HG03571 (cell line): Measurements from ENCODE around the gene CIDEC.
"Not testable (repeated sequence)": the region's sequence is repeated elsewhere in the genome, so short reads cannot be mapped to it uniquely, and the experiment has no call there.

Source experiments
- ATAC-seq: cut with Tn5 transposase; IDR thresholded peaks from one replicate; pipeline ENCODE4 v1.9.1; 2021; ENCODE audit not compliant: unreplicated experiment

CIDEC gene

GRCh38 chr3:9881441-9881840 lies 1.4 kb upstream of the CIDEC start:
- no peak for ATAC-seq

- ATAC-seq: no peak
Observed at GRCh38 chr3:9878700-9879099, 1.4 kb downstream of the CIDEC start.

GRCh38 chr3:9876991-9877390 lies 3.1 kb downstream of the CIDEC start:
- no peak for ATAC-seq

GRCh38 chr3:9876255-9876654 lies 3.8 kb downstream of the CIDEC start:
- ATAC-seq: not testable (repeated sequence)

DNA sequence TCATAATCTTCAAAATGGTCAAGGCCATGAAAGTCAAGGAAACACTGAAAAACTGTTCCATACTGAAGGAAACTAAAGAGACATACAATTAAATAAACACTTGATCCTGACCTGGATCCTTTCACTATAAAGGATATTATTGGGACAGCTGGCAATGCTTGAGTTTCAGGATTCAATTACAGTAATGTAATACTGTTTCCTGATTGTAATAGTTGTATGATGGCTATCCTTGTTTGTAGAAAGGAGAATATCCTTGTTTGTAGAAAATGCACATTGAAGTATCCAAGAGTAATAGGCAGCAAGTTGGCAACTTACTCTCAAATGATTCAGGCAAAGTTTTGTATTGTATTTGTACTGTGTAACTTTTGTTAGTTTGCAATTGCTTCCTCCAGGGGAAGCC lies 4.6 kb downstream of the CIDEC start:
- ATAC-seq: no peak

- ATAC-seq: not testable (repeated sequence)
Observed at GRCh38 chr3:9872067-9872466, 8.0 kb downstream of the CIDEC start.

- ATAC-seq: no peak
Observed at GRCh38 chr3:9870978-9871377, 9.1 kb downstream of the CIDEC start.

DNA sequence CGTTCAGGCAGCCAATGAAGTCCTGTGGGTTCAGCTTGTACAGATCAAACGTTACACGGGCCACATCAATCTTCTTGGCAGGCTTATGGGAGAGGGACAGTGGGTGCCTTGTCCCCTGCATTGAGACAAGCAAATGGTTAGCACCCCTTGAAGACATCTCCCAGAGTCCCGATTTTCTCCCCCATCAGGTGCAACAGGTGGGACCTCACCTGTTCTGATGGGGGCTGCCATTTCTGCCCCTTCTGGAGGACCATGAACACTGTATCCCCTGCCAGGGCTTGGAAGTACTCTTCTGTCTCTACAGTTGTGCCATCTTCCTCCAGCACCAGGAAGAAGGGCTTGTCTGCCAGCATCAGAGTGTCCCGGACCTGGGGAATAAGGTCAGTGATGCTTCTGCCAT lies 10.1 kb downstream of the CIDEC start:
- no peak for ATAC-seq

DNA sequence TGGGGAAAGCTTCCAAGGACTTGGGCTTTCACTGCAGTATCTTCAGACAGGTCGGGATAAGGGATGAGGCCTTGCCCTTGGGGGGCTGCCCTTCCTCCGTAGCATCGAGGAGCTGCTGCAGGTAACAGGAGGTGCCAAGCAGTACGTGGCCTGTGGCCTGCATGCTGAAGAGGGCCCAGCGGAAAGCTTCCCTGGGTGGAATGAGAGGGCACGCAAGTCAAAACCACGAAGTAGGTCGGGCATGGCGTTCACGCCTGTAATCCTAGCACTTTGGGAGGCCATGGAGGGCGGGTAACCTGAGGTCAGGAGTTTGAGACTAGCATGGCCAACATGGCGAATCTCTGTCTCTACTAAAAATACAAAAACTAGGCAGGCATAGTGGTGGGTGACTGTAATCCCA lies 12.9 kb downstream of the CIDEC start:
- ATAC-seq: no peak

GRCh38 chr3:9866639-9867038 lies 13.4 kb downstream of the CIDEC start:
- no peak for ATAC-seq

DNA sequence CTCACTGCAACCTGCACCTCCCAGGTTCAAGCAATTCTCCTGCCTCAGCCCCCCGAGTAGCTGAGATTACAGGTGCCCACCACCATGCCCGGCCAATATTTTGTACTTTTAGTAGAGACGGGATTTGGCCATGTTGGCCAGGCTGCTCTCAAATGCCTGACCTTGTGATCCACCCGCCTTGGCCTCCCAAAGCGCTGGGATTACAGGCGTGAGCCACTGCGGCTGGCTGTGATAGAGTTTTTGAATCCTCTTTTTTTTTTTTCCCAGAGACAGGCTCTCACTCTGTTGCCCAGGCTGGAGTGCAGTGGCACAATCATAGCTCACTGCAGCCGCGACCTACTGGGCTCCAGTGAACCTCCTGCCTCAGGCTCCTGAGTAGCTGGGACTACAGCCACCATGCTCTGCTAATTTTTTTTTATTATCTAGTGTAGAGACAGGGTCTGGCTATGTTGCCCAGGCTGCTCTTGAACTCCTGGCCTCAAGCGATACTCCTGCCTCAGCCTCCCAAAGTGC lies 14.9 kb downstream of the CIDEC start:
- not testable (repeated sequence) for ATAC-seq

DNA sequence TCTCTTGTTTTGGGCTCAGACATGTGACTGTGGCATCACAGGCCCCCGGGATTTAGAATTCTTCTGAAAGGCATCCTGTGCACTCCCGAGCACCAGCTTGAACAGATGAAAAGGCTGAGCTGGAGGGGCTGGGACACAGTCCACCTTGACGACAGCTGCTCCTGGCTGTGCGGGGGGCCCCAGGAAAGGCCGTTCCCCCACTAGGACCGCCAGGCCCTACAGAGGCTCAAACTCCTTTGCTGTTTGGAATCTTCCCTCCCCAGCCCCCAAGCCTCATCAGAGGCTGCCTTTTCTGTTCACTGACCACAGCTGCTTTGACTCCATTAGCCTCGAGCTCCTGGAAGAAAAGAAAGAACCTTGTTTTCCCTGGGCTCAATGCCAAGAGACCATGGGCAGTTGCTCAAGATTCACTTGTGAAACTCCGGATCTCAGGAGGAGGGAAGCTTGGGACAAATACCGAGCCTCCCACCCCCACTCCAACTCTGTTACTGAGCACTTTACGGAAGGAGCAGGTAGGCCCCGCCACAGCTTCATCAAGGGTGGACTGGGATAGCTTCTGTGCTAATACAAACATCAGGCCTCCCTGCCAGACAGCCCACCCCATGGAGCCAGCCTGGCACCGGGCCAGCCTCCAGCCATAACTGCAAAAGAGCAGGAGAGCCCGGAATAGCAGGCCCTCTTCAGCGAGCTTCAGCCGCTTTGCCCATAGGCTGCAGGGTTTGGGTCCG lies 15.7 kb downstream of the CIDEC start:
- ATAC-seq: no peak

DNA sequence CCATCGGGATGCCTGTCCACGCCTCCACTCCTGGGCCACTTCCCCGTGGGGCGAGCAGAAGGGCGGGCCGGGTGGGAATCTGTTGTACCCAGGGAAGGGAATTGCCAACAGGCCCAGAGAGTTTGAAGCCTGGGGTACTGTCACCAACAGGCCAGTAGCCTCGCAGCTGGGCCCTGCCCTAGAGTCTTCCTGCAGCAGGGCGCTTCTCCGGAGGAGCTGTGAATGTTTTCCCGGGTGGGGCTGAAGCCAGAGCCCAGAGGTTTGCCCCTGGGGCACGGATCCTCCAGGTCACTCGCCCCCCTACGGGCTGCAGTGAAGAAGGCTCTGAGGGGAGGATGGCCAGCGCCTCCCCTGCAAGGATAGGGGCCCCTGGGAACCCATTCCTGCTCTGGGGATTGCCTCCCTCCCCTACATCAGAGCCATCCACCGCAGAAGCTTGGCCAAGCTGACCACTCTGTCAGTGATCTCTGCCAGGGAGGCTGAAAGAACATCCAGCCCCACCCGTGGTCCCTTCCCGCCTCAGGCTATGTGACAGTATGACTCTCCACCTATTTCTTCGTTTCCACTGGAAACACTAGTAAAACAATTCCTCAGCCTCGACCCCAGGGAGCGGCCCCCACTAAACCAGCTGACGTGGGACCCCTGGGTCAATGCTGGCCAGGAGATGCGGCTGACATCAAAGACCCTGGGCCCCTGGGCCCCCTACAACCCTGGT lies 16.8 kb downstream of the CIDEC start:
- no peak for ATAC-seq

DNA sequence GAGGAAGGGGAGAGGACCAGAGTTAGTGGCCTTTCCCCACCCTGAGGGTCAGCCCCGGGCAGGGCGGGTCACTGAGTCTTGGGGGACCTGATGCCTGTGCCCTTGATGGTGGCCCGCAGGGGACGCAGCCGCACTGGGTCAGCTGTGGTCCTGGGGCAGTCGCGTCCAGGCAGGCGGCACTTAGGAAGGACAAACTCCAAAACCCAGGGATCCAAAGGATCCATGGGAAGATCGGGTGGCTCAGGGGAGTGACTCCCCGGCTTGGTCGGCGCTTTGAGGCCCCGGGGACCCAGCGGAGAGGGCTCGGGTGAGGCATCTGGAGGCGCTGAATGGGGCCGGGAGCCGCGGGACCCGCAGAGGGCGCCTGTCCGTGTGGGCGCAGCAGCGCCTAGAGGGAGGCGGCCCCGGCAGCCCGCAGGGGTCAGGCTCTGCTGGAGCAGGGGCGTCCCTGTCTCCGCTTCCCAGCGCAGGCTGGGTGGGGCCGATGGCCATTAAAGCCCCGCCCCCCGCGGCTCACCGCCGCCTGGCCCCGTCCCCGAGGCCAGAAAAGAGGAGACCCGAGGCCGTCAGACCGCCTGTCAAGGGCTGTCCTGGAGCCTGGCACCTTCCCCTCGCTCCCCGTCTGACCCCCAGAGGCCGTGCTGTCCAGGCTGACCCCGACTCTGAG lies 17.5 kb downstream of the CIDEC start:
- no peak for ATAC-seq

- no peak for ATAC-seq
Observed at GRCh38 chr3:9861626-9862130, 18.4 kb downstream of the CIDEC start.

DNA sequence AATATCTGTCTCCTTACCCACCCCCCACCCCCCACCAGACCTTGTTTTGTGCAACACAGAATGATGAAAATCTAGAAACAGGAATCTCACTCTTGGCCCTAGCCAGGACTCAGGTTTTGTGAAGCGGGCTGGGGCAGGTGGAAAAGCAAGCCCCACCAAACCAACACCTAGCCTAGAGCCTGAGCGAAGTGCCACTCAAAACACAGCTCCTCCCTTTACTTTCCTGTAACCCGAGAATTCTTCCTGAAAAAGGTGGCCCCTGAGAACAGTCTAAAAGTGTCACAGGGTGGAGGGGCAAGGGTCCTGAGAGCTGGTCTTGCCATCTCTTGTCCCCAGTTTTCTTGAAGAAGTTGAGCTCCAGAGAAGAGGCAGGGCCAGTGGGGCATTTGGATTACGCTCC lies 18.9 kb downstream of the CIDEC start:
- no peak for ATAC-seq

DNA sequence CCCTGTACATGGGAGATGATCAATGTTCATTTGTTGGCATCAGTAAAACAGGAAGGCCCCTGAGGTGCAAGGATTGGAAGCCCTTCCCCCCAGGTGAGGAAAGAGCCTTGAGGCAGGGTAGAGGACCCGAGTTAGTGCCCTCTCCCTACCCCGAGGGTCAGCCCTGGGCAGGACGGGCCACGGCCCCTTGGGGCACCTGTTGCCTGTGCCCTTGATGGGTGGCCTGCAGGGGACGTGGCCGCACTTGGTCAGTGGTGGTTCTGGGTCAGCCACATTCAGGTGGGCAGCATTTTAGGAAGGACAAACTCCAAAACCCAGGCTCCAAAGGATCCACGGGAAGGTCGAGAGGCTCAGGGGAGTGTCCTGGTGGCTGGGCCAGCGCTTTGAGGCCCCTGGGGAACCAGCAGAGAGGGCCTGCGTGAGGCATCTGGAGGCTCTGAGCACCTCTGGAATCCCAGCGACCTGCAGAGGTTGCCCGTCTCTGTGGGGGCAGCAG lies 20.5 kb downstream of the CIDEC start:
- no peak for ATAC-seq

DNA sequence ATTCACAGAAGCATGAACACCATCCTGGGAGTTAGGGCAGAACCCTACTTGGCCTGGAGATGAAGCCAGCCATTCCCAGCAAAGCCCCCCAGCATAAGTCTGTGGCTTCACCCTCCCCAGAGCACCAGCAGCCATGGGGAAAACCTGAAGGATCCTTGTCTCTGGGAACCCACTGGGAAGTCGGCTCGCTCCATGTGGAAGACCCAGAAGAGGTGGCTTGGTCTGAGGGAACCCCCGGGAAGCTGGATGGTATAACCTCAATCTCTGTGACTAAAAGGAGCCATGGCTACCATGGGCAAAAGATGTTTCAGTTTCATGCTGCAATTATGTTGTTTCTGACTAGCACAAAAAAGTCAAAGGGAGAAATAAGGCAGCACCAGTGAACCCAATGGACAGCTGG lies 24.5 kb downstream of the CIDEC start:
- ATAC-seq: no peak

DNA sequence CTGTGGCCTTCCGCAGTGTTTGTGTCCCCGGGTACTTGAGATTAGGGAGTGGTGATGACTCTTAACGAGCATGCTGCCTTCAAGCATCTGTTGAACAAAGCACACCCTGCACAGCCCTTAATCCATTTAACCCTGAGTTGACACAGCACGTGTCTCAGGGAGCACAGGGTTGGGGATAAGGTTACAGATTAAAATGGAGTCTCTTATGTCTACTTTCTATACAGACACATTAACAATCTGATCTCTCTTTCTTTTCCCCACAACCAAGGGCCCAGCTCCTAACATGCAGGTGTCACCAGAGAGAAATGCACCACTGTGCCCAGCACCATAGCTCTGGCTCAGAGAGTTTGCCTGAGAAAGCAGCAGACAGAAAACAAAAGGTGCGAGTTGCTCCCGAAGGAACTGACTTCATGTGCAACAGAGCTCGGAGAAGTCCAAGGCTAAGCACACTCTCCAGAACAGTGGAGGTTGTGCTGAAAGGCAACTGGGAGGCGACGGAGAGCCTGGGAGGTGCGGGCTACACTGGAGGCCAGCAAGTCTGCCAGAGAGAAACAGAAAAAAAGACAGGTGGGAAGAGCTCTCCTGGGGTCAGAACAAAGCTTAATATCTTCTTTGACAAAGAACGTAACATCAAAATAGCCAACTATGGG lies 25.6 kb downstream of the CIDEC start:
- not testable (repeated sequence) for ATAC-seq

DNA sequence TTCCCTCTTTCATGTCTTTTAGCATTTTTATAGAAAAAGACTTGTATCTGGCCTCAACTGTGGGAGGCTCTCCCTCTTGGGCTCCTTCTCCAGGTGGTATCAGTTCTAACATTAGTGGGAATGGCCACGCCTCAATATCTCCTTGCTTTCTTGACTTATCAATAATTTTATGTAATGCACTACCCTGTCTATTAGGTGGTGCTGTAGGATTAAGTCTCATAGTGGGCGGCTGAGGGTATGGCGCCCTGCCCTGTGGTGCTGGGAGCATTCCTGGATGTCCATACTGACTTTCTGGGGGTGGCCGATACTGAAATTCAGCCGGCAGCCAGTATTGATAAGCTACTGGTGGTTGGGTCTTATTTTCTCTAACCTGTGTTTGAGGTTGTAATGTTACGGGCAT lies 27.5 kb downstream of the CIDEC start:
- ATAC-seq: no peak

- ATAC-seq: not testable (repeated sequence)
Observed at GRCh38 chr3:9851926-9852325, 28.1 kb downstream of the CIDEC start.
